MV-4-11 (cell line): ENCODE measurements around the gene MDN1.
A peak's percentile ranks its signal among the peaks of the same experiment; 100 is the strongest.

Experiments
- DNase-seq: peaks from one replicate; lab custom pipeline; 2025; lab: John Stamatoyannopoulos, UW

MDN1 gene

GRCh38 chr6:89596484-89596883 is 223.1 kb downstream of the MDN1 start:
- no peak for DNase-seq

DNA sequence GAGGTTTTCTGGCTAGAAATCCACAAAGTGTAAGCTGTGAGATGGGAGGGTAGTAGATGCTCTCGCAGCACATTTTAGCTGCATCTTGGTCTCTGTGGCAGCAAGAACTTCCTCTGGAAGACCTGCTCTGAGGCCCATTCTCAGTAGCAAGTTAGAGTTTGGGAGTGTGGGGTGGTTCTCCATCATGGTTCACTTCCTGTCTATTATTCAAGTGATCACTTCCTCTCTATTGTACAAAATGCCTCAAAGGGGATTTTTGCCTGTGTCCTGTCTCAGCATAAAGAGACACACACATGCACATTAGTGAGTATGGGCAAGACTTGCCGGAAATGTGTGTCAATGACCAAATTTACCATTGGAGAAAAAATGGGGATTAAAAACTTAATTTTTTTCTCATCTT is 223.5 kb downstream of the MDN1 start:
- DNase-seq: peak; percentile 76
